Muscle of leg (tissue), 16 donors: ENCODE measurements around the gene NLGN1. TPM values are rescaled to one million over a fixed set of nuclear protein-coding genes. Genes with fewer than 3 reads are reported as not detected.
"Not testable (repeated sequence)": the region's sequence is repeated elsewhere in the genome, so short reads cannot be mapped to it uniquely, and the experiment has no call there.

ENCODE experiments used
- DNase-seq: peaks from one replicate; pipeline ENCODE4 v3.0.0; 2013
- H3K27ac ChIP-seq: one replicate; pipeline ENCODE4 v1.5.1; 2013; ENCODE audit warnings: mild to moderate bottlenecking, low read length, control low read depth
- H3K27me3 ChIP-seq: one replicate; pipeline ENCODE4 v1.6.1; 2013; ENCODE audit warnings: low read length; ENCODE audit not compliant: control insufficient read depth, insufficient read depth
- H3K36me3 ChIP-seq: one replicate; pipeline ENCODE4 v1.6.1; 2013; ENCODE audit warnings: low read length; ENCODE audit not compliant: control insufficient read depth, insufficient read depth
- H3K4me1 ChIP-seq: one replicate; pipeline ENCODE4 v1.6.1; 2013; ENCODE audit warnings: low read length; ENCODE audit not compliant: control insufficient read depth, insufficient read depth
- H3K4me3 ChIP-seq: one replicate; pipeline ENCODE4 v1.5.1; 2013; ENCODE audit warnings: low read length, control low read depth
- H3K9me3 ChIP-seq: replicated peaks from 2 replicates; pipeline ENCODE4 v1.6.1; 2013; ENCODE audit warnings: low read depth, low read length; ENCODE audit not compliant: control insufficient read depth
- WGBS: methylation state at CpG from one replicate; pipeline ENCODE4 v1.1.5; 2013; ENCODE audit warnings: missing lambda C conversion rate; ENCODE audit not compliant: insufficient coverage; 5-methylcytosine and 5-hydroxymethylcytosine counted together
- long read RNA-seq, 11 donors: transcript quantifications; one replicate each; lab custom pipeline, GENCODE V29; 2026
- polyA plus RNA-seq, 8 donors: library from polyadenylated mRNA; unstranded; fragments of 120-200 nt; gene quantifications; one replicate each; pipeline versions ENCODE4 v1.2.1 to v1.2.3, GENCODE V29; 2013; ENCODE audit warnings: inconsistent platforms in 1 of 8, low replicate concordance in 1 of 8; ENCODE audit not compliant: insufficient read length in 8 of 8, insufficient read depth in 1 of 8
- total RNA-seq: library from RNA; stranded (reverse); fragments of 120-200 nt; gene quantifications from one replicate; pipeline ENCODE4 v1.2.4, GENCODE V29; 2013

Gene NLGN1
- total RNA-seq (8.5 TPM), polyA plus RNA-seq (1 to 10 TPM in 7 of 8 donors, under 1 TPM in 1; 0.95 to 6.1 (median 2.5) TPM)
- long read RNA-seq, donor 1, partial matches to known transcripts: 0 of 2 reads
- long read RNA-seq, donor 1, other reads (novel, unspliced or antisense): 0 of 2 reads
- long read RNA-seq, donor 2: 0 reads
- long read RNA-seq, donor 3, partial matches to known transcripts: 0 of 4 reads
- long read RNA-seq, donor 3, other reads (novel, unspliced or antisense): 0 of 4 reads
- long read RNA-seq, donor 4: 0 reads
- long read RNA-seq, donor 5, transcript NLGN1-202 (3 exons, 1,827 nt): major isoform, 6 of 6 reads
- long read RNA-seq, donor 5, partial matches to known transcripts: 0 of 6 reads
- long read RNA-seq, donor 5, other reads (novel, unspliced or antisense): 0 of 6 reads
- long read RNA-seq, donor 6: 0 reads
- long read RNA-seq, donor 7, partial matches to known transcripts: 0 of 2 reads
- long read RNA-seq, donor 7, other reads (novel, unspliced or antisense): 0 of 2 reads
- long read RNA-seq, donor 8: 0 reads
- long read RNA-seq, donor 9: 0 reads
- long read RNA-seq, donor 10, partial matches to known transcripts: 0 of 2 reads
- long read RNA-seq, donor 10, other reads (novel, unspliced or antisense): 0 of 2 reads
- long read RNA-seq, donor 11, partial matches to known transcripts: 0 of 1 reads
- long read RNA-seq, donor 11, other reads (novel, unspliced or antisense): 0 of 1 reads

DNA sequence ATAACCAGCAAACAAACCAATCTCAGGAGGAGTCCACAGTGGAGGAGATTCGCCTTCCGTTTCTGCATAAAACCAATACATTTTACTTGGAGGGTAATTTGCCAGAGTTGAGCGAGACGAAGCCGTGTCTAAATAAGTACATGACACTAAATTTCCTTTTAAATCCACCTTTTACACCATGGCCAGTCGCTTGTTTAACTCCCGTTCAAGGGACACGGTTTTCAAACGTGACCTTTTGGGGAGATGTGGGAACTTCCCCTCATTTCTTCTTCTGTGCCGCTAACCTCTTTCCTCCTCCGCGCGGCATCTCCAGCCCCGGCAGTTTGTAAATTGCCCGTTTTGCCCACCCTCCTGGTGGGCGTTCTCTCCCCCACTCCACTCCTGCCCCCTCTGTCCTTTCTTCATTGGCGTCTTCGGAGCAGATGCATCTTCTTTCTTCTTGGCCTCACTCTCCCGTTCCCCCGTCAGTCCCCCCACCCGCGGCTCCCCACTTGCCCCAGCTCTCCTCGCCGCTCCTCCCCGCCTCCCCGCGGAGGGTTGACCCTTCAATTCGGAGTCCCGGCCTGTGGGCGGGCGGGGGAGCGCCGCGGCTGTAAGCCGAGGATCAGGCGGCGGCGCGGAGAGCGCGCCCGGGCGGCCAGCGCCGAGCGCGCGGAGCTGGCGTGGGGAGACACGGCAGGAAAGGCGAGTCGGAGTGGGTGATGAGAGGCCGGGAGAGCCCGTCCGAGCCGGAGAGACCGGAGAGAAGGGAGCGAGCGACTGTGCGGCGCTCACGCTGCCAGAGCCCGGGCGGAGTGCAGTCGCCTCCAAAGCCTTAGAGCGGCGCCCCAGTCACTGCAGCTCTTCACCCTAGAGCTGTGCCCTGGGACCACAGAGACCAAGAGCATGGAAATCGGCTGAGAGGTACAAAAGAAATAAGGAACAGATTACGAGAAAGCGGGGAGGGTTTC, at the start of gene NLGN1:
Gene NLGN1, plus strand, starts transcription at position 584 of the 950 bp plus-strand sequence.
- Histone ChIP-seq H3K27ac (peak within 1 kb of the TSS; percentile 81), H3K9me3 (no peaks in the 10 kb centered on the region), H3K36me3 (no peaks in the 10 kb centered on the region), H3K4me1 (peaks cover 16% of the 10 kb centered on the region), H3K4me3 (peak within 1 kb of the TSS; percentile 67), H3K27me3 (peaks cover 20% of the 10 kb centered on the region)
- under 1% methylated on average over 62 of the region's 70 CpGs for WGBS
- peak; percentile 92 for DNase-seq

DNA sequence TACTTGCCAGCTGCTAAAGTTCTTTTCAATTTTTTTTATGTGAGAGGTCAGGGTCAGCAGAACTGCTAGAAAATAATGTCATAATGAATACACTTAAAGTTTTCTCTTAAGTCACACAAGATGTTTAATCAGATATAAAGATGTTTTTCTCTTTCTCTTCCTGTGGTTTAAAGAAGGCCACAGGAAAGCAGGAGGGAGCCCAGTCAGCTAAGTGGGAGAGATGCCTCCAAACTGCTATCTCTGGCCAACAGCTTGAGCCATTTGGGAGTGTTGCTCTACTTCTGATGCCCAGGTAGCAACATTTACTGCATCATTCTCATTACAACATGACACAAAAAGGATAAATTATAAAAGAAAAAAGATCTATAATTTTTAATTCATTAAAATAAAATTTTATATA, 45.7 kb upstream of the NLGN1 start:
- no peak overlapping the region for H3K4me3 ChIP-seq
- H3K9me3 ChIP-seq: peaks cover 6% of the 10 kb centered on the region

DNA sequence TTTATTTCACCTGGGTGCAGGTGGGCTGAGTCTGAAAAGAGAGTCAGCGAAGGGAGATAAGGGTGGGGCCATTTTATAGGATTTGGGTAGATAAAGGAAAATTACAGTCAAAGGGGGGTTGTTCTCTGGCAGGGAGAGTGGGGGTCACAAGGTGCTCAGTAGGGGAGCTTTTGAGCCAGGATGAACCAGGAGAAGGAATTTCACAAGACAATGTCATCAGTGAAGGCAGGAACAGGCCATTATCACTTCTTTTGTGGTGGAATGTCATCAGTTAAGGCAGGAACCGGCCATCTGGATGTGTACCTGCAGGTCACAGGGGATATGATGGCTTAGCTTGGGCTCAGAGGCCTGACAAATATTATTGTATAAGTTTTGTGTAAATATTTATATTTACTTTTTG, 44.4 kb upstream of the NLGN1 start:
- DNase-seq, H3K36me3 ChIP-seq, H3K4me3 ChIP-seq, H3K27me3 ChIP-seq, H3K4me1 ChIP-seq, H3K9me3 ChIP-seq, H3K27ac ChIP-seq: not testable (repeated sequence)
- 71% methylated on average over 1 of the region's 2 CpGs for WGBS

More for the DNA sequence above, 45.7 kb upstream of the NLGN1 start:
- no peaks in the 10 kb centered on the region for H3K36me3 ChIP-seq
- no peak overlapping the region for H3K27ac ChIP-seq
- DNase-seq: no peak
- H3K4me1 ChIP-seq: no peaks in the 10 kb centered on the region
- no peaks in the 10 kb centered on the region for H3K27me3 ChIP-seq

DNA sequence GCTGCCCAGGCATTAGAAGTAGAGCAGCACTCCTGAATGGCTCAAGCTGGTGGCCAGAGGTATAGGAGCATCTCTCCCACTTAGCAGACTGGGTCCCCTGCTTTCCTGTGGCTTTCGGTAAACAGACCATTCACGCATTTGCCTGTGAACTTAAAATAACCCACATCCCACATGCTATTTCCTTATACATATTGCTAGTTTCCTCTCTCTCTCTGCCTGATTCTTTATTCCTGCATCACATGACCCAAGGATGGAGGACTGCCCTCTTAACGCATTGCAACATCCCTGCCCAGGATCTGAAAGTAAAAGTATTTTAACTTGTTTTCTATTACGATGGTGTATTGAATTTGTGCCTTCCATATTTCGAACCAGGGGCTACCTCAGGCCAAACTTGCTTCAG, 43.4 kb upstream of the NLGN1 start:
- no peak for DNase-seq
- peaks cover 6% of the 10 kb centered on the region for H3K9me3 ChIP-seq
- H3K27me3 ChIP-seq: no peaks in the 10 kb centered on the region
- no peaks in the 10 kb centered on the region for H3K36me3 ChIP-seq
- no peak overlapping the region for H3K27ac ChIP-seq
- 76% methylated on average over 4 of the region's 5 CpGs for WGBS
- H3K4me1 ChIP-seq: no peaks in the 10 kb centered on the region
- no peak overlapping the region for H3K4me3 ChIP-seq

DNA sequence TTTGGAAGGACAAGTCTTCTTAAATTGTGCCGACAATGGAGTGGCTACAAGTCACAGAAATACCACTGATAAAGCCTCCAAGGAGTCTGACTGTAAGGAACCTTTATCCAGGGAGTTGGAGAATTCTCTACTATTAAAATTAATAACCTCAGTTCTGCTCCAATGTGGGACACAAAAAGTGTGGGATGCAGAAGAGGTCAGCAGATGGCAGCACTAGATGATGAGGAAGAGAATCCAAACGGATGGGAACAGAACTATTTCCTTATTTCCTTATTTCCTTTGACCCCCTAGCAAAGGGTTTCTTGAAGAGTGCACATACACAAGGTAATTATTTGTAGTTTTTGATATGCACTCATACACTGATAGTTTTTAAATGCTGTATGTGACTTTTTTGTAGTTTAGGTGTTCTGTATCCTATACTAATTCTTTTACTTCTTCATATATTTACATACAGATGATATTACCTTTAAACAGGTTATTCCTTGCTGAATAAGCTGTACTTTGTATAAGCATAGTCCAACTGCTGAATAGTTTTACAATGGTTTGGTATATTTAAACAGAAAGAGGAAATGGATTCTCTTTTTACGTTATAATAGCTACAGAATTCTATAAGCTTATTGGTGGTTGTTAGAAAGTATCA, 25.6 kb upstream of the NLGN1 start:
- DNase-seq: peak; percentile 60
- Histone ChIP-seq H3K27ac (no peak overlapping the region), H3K4me1 (no peaks in the 10 kb centered on the region), H3K36me3 (no peaks in the 10 kb centered on the region), H3K9me3 (no peaks in the 10 kb centered on the region), H3K4me3 (no peak overlapping the region), H3K27me3 (no peaks in the 10 kb centered on the region)
- whole genome bisulfite sequencing: no CpG with 5 or more reads among the region's 3 CpGs

DNA sequence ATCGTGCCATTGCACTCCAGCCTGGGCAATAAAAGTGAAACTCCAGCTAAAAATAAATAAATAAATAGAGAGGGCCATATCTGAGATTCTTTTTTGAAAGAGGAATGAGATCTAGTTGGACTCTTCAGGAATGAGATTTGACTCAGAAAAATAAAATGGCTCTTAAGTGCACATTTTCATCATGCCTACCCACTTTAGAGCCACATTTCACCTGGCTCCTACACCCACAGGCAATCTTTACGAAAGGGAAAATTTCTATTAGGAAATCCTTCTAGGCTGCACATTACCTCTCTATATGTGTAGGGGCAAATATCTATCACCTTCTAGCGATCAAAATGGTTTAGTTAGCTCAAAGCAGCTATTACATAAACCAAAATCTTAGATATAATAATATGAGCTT, 16.9 kb upstream of the NLGN1 start:
- Histone ChIP-seq H3K27ac (no peak overlapping the region), H3K36me3 (no peaks in the 10 kb centered on the region), H3K9me3 (no peaks in the 10 kb centered on the region), H3K4me3 (no peak overlapping the region), H3K27me3 (no peaks in the 10 kb centered on the region), H3K4me1 (no peaks in the 10 kb centered on the region)
- DNase-seq: no peak
- WGBS: no CpG with 5 or more reads among the region's 3 CpGs

DNA sequence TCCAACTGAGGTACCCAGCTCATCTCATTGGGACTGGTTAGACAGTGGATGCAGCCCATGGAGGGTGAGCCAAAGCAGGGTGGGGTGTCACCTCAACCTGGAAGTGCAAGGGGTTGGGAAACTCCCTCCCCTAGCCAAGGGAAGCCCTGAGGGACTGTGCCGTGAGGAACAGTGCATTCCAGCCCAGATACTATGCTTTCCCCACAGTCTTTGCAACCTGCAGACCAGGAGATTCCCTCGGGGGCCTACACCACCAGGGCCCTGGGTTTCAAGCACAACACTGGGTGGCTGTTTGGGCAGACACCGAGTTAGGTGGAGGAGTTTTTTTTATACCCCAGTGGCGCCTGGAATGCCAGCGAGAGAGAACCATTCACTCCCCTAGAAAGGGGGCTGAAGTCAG, 15.6 kb upstream of the NLGN1 start:
- H3K27ac ChIP-seq, H3K4me1 ChIP-seq, DNase-seq, H3K9me3 ChIP-seq, H3K27me3 ChIP-seq, H3K4me3 ChIP-seq, H3K36me3 ChIP-seq: not testable (repeated sequence)
- 90% methylated on average over 2 of the region's 5 CpGs for WGBS

DNA sequence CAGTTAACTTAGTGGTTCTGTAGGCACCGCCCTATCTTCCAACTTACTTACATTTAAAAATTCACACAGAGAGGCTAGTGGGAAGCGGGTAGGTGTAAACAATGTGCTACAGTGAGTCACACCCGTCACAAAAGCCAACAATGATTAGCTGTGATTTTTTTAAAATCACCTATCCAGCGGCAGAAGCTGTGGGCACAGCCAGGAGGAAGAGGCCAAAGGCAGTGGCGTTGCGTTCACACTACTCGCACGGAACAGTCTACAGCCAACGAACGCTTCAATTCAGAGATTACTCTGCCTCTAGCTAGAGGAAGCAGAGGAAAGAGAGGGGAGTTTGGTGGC, 2.5 kb upstream of the NLGN1 start:
- peak overlapping the region; percentile 67 for H3K4me3 ChIP-seq

DNA sequence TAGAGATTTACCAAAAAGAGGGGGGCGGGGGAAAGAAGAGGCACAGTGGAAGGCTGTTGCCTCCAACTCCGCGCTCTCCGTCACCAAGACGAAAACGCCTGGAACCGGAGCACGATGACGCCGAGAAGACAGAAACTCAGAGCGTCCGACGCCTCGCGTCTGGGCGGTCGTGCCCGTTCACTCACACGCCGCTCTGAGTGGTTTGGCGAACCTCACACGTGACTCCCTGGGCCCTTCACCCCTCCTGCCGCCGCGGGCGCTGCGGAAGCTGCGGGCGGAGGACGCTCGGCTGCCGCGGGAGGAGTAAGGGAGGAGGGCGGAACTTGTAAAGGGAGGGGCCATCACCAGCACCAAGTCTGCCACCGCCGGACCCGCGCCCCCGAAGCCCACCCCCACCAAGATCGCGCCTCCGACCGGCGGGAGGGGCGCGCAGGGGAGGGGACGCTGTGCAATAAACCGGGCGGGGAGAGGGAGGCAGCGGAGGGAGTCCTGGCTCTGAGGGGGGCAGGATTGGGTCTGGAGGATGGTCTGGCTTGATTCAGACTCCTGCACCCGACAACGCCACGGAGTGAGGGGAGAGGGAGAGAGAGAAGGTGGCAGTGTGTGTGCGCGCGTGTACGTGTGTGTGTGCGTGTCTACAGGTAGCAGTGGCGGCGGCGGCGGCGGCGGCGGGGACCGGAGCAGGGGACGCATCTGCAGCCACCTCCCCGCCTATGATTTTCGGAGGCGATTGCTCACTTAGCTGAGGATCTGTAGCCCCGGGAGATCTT, 1.9 kb upstream of the NLGN1 start:
- peak overlapping the region; percentile 67 for H3K4me3 ChIP-seq
- H3K9me3 ChIP-seq: no peaks in the 10 kb centered on the region
- H3K27ac ChIP-seq: peak overlapping the region; percentile 77
- no peaks in the 10 kb centered on the region for H3K36me3 ChIP-seq
- H3K4me1 ChIP-seq: peaks cover 16% of the 10 kb centered on the region
- peak; percentile 94 for DNase-seq
- WGBS: under 1% methylated on average over 38 of the region's 71 CpGs
- peaks cover 20% of the 10 kb centered on the region for H3K27me3 ChIP-seq

More for the DNA sequence above, 2.5 kb upstream of the NLGN1 start:
- no peak for DNase-seq
- H3K27me3 ChIP-seq: peaks cover 20% of the 10 kb centered on the region
- no CpG with 5 or more reads among the region's 10 CpGs for WGBS
- H3K36me3 ChIP-seq: no peaks in the 10 kb centered on the region
- peaks cover 16% of the 10 kb centered on the region for H3K4me1 ChIP-seq
- H3K27ac ChIP-seq: peak overlapping the region; percentile 77
- no peaks in the 10 kb centered on the region for H3K9me3 ChIP-seq
